ENCODE data around the gene ARID3A.

Gene ARID3A

GRCh38 chr19:892243-892893 lies 33.5 kb upstream of the ARID3A start:
- DNase-seq (ENCODE audit: low read depth) = peak; percentile 38

DNA sequence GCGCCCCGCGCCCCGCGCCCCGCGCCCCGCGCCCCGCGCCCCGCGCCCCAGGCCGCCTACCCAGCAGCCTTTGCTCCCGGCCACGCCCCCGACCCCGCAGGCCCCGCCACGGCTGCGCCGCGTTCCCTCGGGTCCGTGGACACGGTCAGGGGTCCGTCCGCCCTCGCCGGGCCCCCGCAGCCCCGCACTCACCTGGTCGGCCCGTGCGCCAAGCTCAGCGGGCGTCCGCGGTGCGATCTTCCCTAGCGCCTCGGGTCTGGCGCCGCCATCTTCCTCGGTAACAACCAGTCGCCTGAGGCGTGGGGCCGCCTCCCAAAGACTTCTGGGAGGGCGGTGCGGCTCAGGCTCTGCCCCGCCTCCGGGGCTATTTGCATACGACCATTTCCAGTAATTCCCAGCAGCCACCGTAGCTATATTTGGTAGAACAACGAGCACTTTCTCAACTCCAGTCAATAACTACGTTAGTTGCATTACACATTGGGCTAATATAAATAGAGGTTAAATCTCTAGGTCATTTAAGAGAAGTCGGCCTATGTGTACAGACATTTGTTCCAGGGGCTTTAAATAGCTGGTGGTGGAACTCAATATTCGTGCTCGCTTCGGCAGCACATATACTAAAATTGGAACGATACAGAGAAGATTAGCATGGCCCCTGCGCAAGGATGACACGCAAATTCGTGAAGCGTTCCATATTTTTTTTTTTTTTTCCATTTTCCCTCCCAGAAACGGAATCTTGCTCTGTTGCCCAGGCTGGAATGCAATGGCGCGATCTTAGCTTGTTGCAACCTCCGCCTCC lies 32.7 kb upstream of the ARID3A start, which contains the start of the genes MED16 and RNU6-9:
Gene MED16, minus strand, starts transcription at position 294 of the 796 bp plus-strand sequence. CDS start 2,056 bp downstream, outside the sequence.
Gene RNU6-9, plus strand, starts transcription at position 591 of the 796 bp plus-strand sequence.
- DNase-seq (ENCODE audit: low read depth) = peak; percentile 96

DNA sequence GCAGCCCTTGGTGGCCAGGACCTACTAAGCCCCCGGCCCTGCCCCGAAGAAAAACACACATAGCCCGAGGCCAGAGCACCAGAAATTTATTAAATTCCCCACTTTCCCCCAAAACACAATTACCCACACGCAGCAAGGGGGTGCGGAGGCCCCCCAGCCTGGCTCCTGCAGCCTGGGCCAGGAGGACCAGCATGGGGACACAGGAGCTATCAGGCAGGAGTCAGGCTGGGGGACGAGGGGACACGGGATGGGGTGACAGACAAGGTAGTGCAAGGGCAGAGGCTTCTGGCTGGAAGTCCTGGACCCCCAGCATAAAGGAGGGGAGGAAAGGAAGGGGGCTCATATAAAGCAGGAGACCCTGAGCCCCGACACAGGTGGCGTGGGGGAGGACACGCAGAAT lies 29.4 kb upstream of the ARID3A start:
- DNase-seq (ENCODE audit: low read depth) = no peak

- no peak for DNase-seq (ENCODE audit: low read depth)
Observed at GRCh38 chr19:896999-897398, 28.8 kb upstream of the ARID3A start.

DNA sequence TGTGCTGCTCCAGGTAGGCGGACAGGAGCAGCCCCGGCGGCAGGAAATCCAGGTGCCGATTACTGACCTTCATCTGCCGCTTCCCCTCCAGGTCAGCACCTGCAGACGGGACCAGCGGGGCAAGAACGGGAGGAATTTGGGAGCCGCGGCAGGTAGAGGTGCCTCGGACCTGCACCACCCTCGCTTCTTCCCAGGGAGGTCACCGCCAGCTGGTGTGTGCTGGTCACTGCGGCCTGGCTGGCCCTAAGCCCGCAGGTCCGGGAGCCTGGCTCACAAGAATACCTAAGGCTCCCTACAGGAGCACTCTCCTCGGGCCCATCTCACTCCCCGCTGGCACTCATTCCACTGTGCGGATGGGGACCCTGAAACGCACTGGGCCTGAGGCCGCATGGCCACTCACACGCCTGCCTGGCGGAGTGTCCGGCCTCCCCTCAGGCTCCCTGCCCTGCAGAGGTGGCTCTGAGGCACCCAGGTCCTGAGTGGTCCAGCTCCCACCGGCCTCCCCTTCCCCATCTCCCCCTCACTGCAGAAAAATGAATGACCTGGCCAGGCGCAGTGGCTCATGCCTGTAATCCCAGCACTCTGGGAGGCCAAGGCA lies 28.3 kb upstream of the ARID3A start:
- peak; percentile 37 for DNase-seq (ENCODE audit: low read depth)

DNA sequence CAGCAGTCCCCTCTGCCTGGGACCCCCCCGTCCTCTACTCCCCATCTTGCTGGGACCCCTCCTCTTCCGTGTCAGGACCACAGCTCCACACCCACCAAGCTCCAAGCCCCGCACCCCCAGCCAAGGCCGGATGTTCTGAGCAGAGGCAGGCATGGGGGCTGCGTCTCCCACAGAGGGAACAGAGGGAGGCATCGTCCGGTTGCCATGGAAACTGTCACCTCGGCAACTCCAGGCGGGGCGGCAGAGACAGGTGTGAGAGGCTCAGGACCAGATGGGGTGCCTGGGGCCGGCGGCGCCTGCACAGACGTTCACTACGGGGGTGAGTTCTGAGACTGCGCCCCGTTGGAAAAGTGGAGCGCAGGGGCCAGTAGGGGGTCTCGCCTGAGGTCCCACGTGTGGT lies 27.2 kb upstream of the ARID3A start:
- DNase-seq (ENCODE audit: low read depth) = no peak

DNA sequence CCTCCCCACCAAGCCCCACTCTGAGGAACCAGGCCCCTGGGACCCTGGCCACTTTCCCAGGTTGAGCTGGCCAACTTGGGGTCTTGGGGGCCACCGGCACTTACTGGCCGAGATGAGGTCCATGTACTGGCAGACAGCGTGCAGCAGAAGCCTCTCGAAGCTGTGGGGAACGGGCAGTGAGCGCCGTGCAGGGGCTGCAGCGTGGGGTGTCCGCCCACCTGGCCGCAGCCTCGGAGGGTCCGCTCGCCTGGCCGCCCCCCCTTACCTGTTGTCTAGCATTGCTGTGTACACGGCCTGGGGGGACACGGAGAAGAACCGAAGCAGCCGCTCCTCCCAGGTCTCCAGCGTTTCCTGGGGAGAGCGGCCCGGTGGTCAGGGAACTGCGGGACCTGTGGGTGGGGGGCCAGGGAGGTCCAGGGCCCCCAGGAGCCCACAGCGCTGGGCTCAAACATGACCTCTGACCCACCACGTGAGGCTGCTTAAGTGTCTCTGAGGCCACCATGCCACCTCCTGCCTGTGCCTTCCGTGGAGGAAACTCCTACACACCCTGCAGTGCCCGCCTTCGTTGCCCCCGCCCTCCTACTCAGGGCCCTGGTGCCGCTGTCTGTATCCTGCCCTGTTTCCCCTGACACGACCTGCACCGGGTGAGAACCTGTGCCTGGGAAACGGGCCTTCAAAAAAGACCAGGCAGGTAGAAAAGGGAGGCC lies 26.3 kb upstream of the ARID3A start:
- DNase-seq (ENCODE audit: low read depth) = no peak

DNA sequence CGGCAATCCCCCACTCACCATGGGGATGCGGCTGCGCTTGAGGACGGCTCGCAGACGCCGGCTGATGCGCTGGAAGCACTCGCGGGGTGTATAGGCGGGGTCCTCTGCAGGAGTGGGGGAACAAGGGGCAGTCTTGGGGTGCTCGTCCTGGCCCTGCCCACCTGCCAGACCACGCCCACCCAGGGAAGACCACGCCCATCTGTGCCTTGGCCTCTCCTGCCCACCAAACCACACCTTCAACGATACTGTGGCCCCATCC lies 25.9 kb upstream of the ARID3A start:
- DNase-seq (ENCODE audit: low read depth) = no peak

- DNase-seq (ENCODE audit: low read depth) = peak; percentile 28
Observed at GRCh38 chr19:900302-901111, 25.3 kb upstream of the ARID3A start.

DNA sequence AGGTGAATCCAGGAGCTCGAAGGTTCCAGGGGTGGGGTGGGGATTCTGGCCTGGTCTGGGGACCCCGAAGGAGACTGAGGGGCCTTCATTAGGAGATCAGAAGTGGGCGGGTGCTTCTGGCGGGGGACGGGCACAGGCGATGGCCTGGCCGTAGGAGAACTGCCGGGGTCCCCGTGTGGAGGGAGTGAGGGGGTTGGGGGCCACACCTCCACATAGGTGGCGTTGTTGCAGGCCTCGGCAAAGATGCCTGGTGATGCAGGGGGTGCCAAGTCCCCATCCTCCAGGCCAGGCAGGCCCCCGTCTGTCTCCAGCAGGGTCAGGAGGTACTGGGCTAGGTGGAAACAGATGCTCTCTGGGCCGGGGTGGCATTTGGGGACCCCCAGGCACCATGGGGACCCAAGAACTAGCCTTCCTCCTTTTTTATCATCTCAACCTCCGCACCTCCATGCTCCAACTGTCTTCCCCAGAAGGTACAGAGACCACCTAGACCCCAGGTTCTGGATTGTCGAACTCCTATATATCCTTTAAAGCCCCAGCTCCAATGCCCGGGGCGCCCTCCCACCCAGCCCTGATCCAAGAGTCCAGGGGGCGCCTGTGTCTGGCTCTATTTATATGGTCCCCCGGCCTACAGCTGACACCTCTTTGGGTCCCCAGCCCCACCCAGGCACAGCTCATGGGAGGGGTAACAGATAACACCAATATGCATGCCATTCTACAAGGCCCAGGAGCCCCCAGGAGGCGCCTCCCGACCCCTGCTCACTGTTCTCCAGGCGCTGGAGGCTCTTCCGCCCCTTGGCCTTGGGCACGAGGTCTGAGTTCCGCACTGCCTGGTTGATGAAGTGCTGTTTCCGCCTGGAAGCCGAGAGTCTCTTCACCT lies 24.4 kb upstream of the ARID3A start:
- no peak for DNase-seq (ENCODE audit: low read depth)

DNA sequence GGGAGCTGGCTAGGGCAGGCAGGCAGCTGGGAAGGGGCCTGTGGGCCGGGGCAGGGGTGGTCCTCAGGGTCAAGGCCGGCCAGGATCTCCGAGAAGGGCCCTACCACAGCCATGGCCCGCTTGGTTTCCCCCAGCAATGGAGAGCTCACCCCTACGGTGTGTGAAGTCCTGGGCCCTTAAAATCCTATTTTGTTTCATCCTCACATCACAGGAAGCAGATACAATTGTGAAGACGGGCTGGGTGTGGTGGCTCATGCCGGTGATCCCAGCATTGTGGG lies 23.8 kb upstream of the ARID3A start:
- no peak for DNase-seq (ENCODE audit: low read depth)

DNA sequence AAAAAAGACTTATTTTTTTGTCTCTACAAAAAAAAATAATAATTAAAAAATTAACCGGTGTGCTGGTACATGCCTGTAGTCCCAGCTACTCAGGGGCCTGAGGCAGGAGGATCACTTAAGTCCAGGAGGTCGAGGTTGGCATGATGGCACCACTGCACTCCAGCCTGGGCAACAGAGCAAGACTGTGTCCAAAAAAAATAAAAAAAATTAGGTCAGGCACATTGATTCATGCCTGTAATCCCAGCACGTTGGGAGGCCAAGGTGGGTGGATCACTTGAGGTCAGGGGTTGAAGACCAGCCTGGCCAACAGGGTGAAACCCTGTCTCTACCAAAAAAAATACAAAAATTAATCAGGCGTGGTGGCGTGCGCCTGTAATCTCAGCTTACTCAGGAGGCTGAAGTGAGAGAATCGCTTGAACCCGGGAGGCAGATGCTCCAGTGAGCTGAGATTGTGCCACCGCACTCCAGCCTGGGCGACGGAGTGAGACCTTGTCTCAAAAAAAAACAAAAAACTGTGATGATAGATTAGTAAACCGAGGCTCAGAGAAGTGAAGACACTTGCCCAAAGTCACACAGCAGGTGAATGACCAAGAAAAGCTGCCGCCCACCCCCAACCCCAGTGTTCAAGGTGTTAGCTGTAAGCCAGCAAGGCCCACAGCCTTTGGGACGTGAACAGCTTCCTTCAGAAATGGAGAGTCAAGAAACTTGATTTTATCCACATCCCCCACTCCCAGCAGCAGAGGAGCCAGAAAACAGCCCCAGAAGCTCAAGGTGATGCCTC lies 23.2 kb upstream of the ARID3A start:
- DNase-seq (ENCODE audit: low read depth) = no peak

DNA sequence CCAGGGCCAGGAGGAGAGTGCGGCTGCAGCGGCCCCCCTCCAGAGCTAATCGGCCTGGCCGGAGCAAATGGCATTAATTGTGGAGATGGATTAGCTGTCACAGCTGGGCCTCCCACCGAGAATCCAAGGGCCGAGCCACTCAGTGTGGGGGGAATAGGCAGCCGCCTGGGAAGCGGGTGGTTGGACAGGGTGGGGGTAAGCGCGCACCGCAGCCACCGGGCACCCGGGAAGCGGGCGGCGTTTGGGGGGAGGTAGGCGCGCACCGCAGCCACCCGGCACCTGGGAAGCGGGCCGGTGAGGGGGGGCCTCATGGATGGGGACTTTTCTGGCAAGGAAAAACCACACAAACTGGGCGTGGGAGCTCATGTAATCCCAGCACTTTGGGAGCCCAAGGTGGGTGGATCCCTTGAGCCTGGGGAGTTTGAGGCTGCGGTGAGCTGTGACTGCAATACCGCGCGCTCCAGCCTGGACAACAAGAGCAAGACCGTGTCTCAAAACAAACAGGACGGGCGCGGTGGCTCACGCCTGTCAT lies 22.5 kb upstream of the ARID3A start:
- no peak for DNase-seq (ENCODE audit: low read depth)

DNA sequence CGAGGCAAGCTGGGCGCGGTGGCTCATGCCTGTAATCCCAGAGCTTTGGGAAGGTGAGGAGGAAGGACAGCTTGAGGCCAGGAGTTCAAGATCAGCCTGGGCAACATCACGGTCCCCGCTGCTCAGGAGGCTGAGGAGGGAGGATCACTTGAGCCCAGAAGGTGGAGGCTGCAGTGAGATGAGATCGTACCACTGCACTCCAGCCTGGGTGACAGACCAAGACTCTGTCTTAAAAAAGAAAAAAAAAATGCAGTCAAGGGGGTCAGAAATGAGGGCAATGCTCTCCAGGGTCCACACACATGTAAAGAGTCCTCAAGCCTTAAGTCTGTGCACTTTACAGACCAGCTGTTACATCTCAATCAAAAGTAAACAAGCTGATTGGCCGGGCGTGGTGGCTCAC lies 21.3 kb upstream of the ARID3A start:
- DNase-seq (ENCODE audit: low read depth) = no peak

DNA sequence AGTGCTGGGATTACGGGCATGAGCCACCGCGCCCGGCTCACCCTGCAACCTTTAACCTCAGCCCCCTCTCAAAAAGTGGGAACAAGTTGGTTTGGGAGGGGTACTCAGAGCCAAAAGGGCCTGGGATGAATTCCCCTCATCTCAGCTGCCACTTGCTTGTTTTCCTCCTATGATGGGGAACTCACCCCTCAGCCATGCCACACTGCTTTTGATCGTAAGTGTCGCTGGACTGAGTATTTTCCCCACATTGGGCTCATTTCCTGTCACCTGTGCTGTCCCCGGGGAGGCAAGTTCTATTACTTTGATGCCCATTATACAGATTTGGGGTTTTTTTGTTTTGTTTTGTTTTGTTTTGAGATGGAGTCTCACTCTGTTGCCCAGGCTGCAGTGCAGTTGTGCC lies 19.4 kb upstream of the ARID3A start:
- no peak for DNase-seq (ENCODE audit: low read depth)

DNA sequence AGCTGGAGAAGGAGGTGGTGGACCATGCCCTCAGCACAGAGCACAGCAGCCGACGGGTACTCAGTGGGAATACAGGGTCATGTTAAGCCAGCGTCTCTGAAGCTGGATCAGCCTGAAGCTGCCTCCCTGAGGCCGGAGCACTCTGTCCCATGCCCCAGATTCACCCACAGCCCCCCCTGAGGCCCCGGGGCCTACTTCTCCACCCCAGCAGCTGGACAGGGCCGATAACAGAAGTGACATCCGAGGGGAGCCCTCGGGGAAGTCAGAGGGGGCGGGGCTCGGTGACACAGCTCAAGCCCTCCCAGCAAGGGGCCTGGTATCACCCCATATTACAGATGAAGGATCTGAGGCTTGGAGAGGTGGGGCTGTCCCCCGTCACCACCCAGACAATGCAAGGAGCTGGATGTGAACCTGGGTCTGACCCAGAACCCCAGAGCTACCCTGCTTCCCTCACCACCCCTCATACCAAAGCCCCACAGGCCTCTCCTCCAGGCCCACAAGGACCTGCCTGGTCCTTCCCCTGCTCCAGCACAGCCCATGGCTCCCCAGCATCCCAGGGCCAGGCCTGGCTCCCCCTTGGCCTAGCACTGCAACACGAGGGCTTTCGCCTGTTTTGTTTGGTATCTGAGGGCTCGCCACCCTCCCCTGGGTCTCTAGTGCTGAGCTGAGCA lies 18.5 kb upstream of the ARID3A start:
- no peak for DNase-seq (ENCODE audit: low read depth)

- no peak for DNase-seq (ENCODE audit: low read depth)
Observed at GRCh38 chr19:911197-912033, 14.4 kb upstream of the ARID3A start.

Measured in ELR (cell line).